IMR-90 (cell line): Measurements from ENCODE around the gene HECTD1. TPM values are rescaled to one million over a fixed set of nuclear protein-coding genes. Genes with fewer than 3 reads are reported as not detected.

Experiments used
- ATAC-seq: fragments of 200-7000 bp; cut with Tn5 transposase; 2 replicates; pipeline ENCODE4 v1.9.1; 2020; ENCODE audit warnings: low read depth, mild to moderate bottlenecking, moderate library complexity
- BruUV-seq: library from RNA; stranded (reverse); fragments of 400-500 nt; replicated peaks from 2 replicates; lab custom pipeline; 2021; lab: Mats Ljungman, UMichigan
- CTCF ChIA-PET: fragments of 300-600 bp; formaldehyde crosslinking; extraction: SDS; loops from one replicate; lab custom pipeline; 2021; ENCODE audit warnings: antibody characterized with exemption; lab: Yijun Ruan, JAX
- POLR2A ChIA-PET: fragments of 300-600 bp; sonication (Branson Sonifier 250); formaldehyde crosslinking; loops from one replicate; lab custom pipeline; 2022; ENCODE audit warnings: antibody characterized with exemption; ENCODE audit not compliant: unreplicated experiment; lab: Charles Lee
- DNase-seq: peaks from one replicate; pipeline ENCODE4 v3.0.0; 2013
- H2AFZ ChIP-seq: replicated peaks from 2 replicates; pipeline ENCODE3; 2013; ENCODE audit warnings: low read length, mild to moderate bottlenecking; ENCODE audit not compliant: poor library complexity
- H2AK5ac ChIP-seq: 2 replicates; pipeline ENCODE4 v1.6.1; 2013; ENCODE audit warnings: low read depth, low read length, inconsistent platforms
- H2AK9ac ChIP-seq: replicated peaks from 2 replicates; pipeline ENCODE3; 2013; ENCODE audit warnings: mild to moderate bottlenecking, low read depth, low read length, moderate library complexity; ENCODE audit not compliant: poor library complexity
- H2BK120ac ChIP-seq: 2 replicates; pipeline ENCODE4 v1.6.1; 2013; ENCODE audit warnings: low read depth, low read length, inconsistent platforms
- H2BK15ac ChIP-seq: 3 replicates; pipeline ENCODE4 v1.6.1; 2013; ENCODE audit warnings: low read depth, low read length, inconsistent platforms
- H2BK20ac ChIP-seq: 2 replicates; pipeline ENCODE4 v1.6.1; 2013; ENCODE audit warnings: low read depth, mild to moderate bottlenecking, inconsistent platforms, low read length, moderate library complexity
- H2BK5ac ChIP-seq: 2 replicates; pipeline ENCODE4 v1.6.1; 2013; ENCODE audit warnings: mild to moderate bottlenecking, low read depth, low read length, inconsistent platforms; ENCODE audit not compliant: poor library complexity, severe bottlenecking
- H3K14ac ChIP-seq: replicated peaks from 2 replicates; pipeline ENCODE4 v1.6.1; 2013; ENCODE audit warnings: low read depth, low read length, inconsistent platforms
- H3K18ac ChIP-seq: 2 replicates; pipeline ENCODE4 v1.6.1; 2013; ENCODE audit warnings: low read depth, low read length, control low read depth
- H3K23ac ChIP-seq: 2 replicates; pipeline ENCODE4 v1.6.1; 2013; ENCODE audit warnings: low read depth, low read length, inconsistent platforms
- H3K27ac ChIP-seq: 2 replicates; pipeline ENCODE4 v1.5.1; 2013; ENCODE audit warnings: mild to moderate bottlenecking, control low read depth, low read length; ENCODE audit not compliant: insufficient read depth
- H3K27me3 ChIP-seq: 2 replicates; pipeline ENCODE4 v1.6.1; 2013; ENCODE audit warnings: low read length; ENCODE audit not compliant: control insufficient read depth, insufficient read depth
- H3K36me3 ChIP-seq: 2 replicates; pipeline ENCODE4 v1.6.1; 2013; ENCODE audit warnings: low read length, mixed read lengths; ENCODE audit not compliant: control insufficient read depth, insufficient read depth
- H3K4ac ChIP-seq: 2 replicates; pipeline ENCODE4 v1.6.1; 2013; ENCODE audit warnings: low read depth, low read length, inconsistent platforms
- H3K4me1 ChIP-seq: 2 replicates; pipeline ENCODE4 v1.6.1; 2013; ENCODE audit warnings: low read length, mixed read lengths; ENCODE audit not compliant: control insufficient read depth, insufficient read depth
- H3K4me2 ChIP-seq: 2 replicates; pipeline ENCODE4 v1.6.1; 2013; ENCODE audit warnings: low read depth, mild to moderate bottlenecking, control low read depth, low read length, moderate library complexity
- H3K4me3 ChIP-seq: 2 replicates; pipeline ENCODE4 v1.5.1; 2013; ENCODE audit warnings: low read depth, mild to moderate bottlenecking, control low read depth, low read length, moderate library complexity; ENCODE audit not compliant: insufficient read depth
- H3K56ac ChIP-seq: 2 replicates; pipeline ENCODE4 v1.6.1; 2013; ENCODE audit warnings: low read length, inconsistent platforms; ENCODE audit not compliant: insufficient read depth; ENCODE audit errors: extremely low read depth
- H3K79me1 ChIP-seq, 2 experiments: 2 replicates each; pipeline ENCODE4 v1.6.1; 2013; ENCODE audit warnings: low read length in 2 of 2, inconsistent platforms in 1 of 2, low read depth in 1 of 2
- H3K9ac ChIP-seq: 2 replicates; pipeline ENCODE4 v1.6.1; 2013; ENCODE audit warnings: low read depth, low read length, control low read depth
- H3K9me1 ChIP-seq: 2 replicates; pipeline ENCODE4 v1.6.1; 2013; ENCODE audit warnings: low read length, inconsistent platforms; ENCODE audit not compliant: insufficient read depth
- H3K9me3 ChIP-seq: 2 replicates; pipeline ENCODE4 v1.6.1; 2013; ENCODE audit warnings: low read length; ENCODE audit not compliant: control insufficient read depth, insufficient read depth
- H4K20me1 ChIP-seq: 2 replicates; pipeline ENCODE4 v1.6.1; 2013; ENCODE audit warnings: low read length, inconsistent platforms; ENCODE audit not compliant: insufficient read depth
- H4K5ac ChIP-seq: 2 replicates; pipeline ENCODE4 v1.6.1; 2013; ENCODE audit warnings: mild to moderate bottlenecking, low read depth, low read length, control low read depth
- H4K8ac ChIP-seq, 2 experiments: 2 replicates each; pipeline ENCODE4 v1.6.1; 2013; ENCODE audit warnings: low read depth in 2 of 2, low read length in 2 of 2, control low read depth in 1 of 2, inconsistent platforms in 1 of 2
- H4K91ac ChIP-seq: 2 replicates; pipeline ENCODE4 v1.6.1; 2013; ENCODE audit warnings: low read depth, low read length, inconsistent platforms; ENCODE audit not compliant: insufficient read depth
- CEBPB ChIP-seq: IDR thresholded peaks from 2 replicates; pipeline ENCODE4 v1.6.1; 2012; ENCODE audit warnings: low read depth, low read length, improper control_type of control experiment
- ELK1 ChIP-seq: fragments of 150-350 bp; IDR thresholded peaks from 2 replicates; pipeline ENCODE4 v1.6.1; 2016; ENCODE audit warnings: low read depth, mild to moderate bottlenecking, low read length, moderate library complexity, borderline replicate concordance
- WGBS, 2 experiments: methylation state at CpG; one replicate each; pipeline versions ENCODE4 v1.1.5 to v1.1.7; 2013; ENCODE audit warnings: missing lambda C conversion rate in 2 of 2; ENCODE audit not compliant: insufficient read length in 1 of 2; ENCODE audit errors: extremely low coverage in 2 of 2; 5-methylcytosine and 5-hydroxymethylcytosine counted together
- dilution Hi-C: fragments of 300-500 bp; cut with HindIII; formaldehyde crosslinking; loops from one replicate; pipeline ENCODE4 v1.14.3; 2018; ENCODE audit warnings: low sequenced_read_pairs; ENCODE audit not compliant: unreplicated experiment
- in situ Hi-C: fragments of 300-500 bp; cut with MboI; formaldehyde crosslinking; loops from 3 replicates; pipeline ENCODE4 v1.14.3; 2019; ENCODE audit warnings: low sequenced_read_pairs, inconsistent platforms, mixed read lengths
- intact Hi-C: fragments of 100-400 bp; cut with micrococcal nuclease; formaldehyde crosslinking; loops from 2 replicates; pipeline ENCODE4 v1.10.0; 2022
- polyA plus RNA-seq, 3 experiments: library from polyadenylated mRNA; depleted of rRNA; stranded (reverse); fragments of >200 nt; gene quantifications; 2 replicates each; pipeline ENCODE4 v1.2.3, GENCODE V29; 2012; ENCODE audit warnings: low replicate concordance in 1 of 3
- total RNA-seq: library from RNA; depleted of rRNA; stranded (reverse); fragments of >200 nt; gene quantifications from 2 replicates; pipeline ENCODE4 v1.2.3, GENCODE V29; 2012

The HECTD1 gene
- total and polyA plus RNA-seq, 2 of the 4 experiments (the other 2 are of a cell fraction): 48.5 to 228 TPM

- no peak for TF ChIP-seq ELK1
- peak; percentile 35; the same call in 1 of the 2 replicates for TF ChIP-seq CEBPB
- POLR2A ChIA-PET: no interaction called here
- BruUV-seq: no TSS peak
- no peak overlapping the region for H2BK5ac ChIP-seq
- H3K27me3 ChIP-seq: no peaks in the 10 kb centered on the region
- peaks cover 6% of the 10 kb centered on the region for H3K36me3 ChIP-seq
- H2AK9ac ChIP-seq: no peak overlapping the region
- in situ Hi-C loops (no loop called here), intact Hi-C loops (no loop called here), dilution Hi-C loops (no loop called here)
- CTCF ChIA-PET: no interaction called here
- no peaks in the 10 kb centered on the region for H3K9me3 ChIP-seq
- no peak overlapping the region for H3K56ac ChIP-seq
- H4K20me1 ChIP-seq: peaks cover 35% of the 10 kb centered on the region
- no peak overlapping the region for H2BK20ac ChIP-seq
- H3K4me2 ChIP-seq: no peak overlapping the region
- no peak overlapping the region for H4K8ac ChIP-seq
- no peak overlapping the region for H3K14ac ChIP-seq
- H3K9me1 ChIP-seq: peaks cover 8% of the 10 kb centered on the region; the same call in 1 of the 2 replicates
- no peak for DNase-seq
- no peak overlapping the region for H3K18ac ChIP-seq
- no peak overlapping the region for H2AFZ ChIP-seq
- no peak overlapping the region for H4K5ac ChIP-seq
- no peak overlapping the region for H2AK5ac ChIP-seq
- H3K23ac ChIP-seq: no peak overlapping the region
- peaks cover 10% of the 10 kb centered on the region for H3K4me1 ChIP-seq
- H3K4me3 ChIP-seq: no peak overlapping the region
- no peak overlapping the region for H3K27ac ChIP-seq
- H3K9ac ChIP-seq: no peak overlapping the region
- no peak overlapping the region for H2BK120ac ChIP-seq
- peaks cover 18 to 76% of the 10 kb centered on the region in 2 experiments for H3K79me1 ChIP-seq
- WGBS, 2 experiments: 75% methylated on average over 2 of the region's 8 CpGs; no CpG with 5 or more reads in 1 of the 2 experiments
- no peak overlapping the region for H2BK15ac ChIP-seq
- no peak for ATAC-seq
- H3K4ac ChIP-seq: no peak overlapping the region
- no peak overlapping the region for H4K91ac ChIP-seq
Observed at GRCh38 chr14:31190717-31191263, 16.8 kb downstream of the HECTD1 start.
